GM19397 (cell line): ENCODE results near the gene QPCTL.
"Not testable (repeated sequence)": the region's sequence is repeated elsewhere in the genome, so short reads cannot be mapped to it uniquely, and the experiment has no call there.

Experiments used
- ATAC-seq: cut with Tn5 transposase; IDR thresholded peaks from one replicate; pipeline ENCODE4 v1.9.1; 2021; ENCODE audit warnings: mild to moderate bottlenecking, moderate library complexity; ENCODE audit not compliant: unreplicated experiment

Gene QPCTL

GRCh38 chr19:45716359-45717130, 24.1 kb downstream of the QPCTL start:
- no peak for ATAC-seq

- peak; percentile 94 for ATAC-seq
These were observed 24.9 kb downstream of the QPCTL start for GRCh38 chr19:45717131-45717982.

GRCh38 chr19:45717983-45718650, 25.7 kb downstream of the QPCTL start:
- no peak for ATAC-seq

GRCh38 chr19:45720065-45720464, 27.6 kb downstream of the QPCTL start:
- not testable (repeated sequence) for ATAC-seq

- not testable (repeated sequence) for ATAC-seq
These were observed 36.2 kb downstream of the QPCTL start for GRCh38 chr19:45728683-45729082.

GRCh38 chr19:45729800-45730290, 37.4 kb downstream of the QPCTL start:
- ATAC-seq: no peak

- peak; percentile 88 for ATAC-seq
These were observed 38.2 kb downstream of the QPCTL start, which contains the start of gene FBXO46 for GRCh38 chr19:45730368-45731288. Gene FBXO46 (minus strand): TSS chr19:45730896. CDS start chr19:45713495, 17,401 bp downstream.

- no peak for ATAC-seq
These were observed 40.8 kb downstream of the QPCTL start, which contains the start of gene MEIOSIN for GRCh38 chr19:45733160-45733810. Gene MEIOSIN (plus strand): TSS chr19:45733439. CDS start chr19:45735377, 1,938 bp downstream.

- ATAC-seq: no peak
These were observed 47.3 kb downstream of the QPCTL start for GRCh38 chr19:45739498-45740439.

- ATAC-seq: no peak
These were observed 50.5 kb downstream of the QPCTL start for GRCh38 chr19:45742969-45743368.

GRCh38 chr19:45745606-45746005, 53.1 kb downstream of the QPCTL start:
- ATAC-seq: no peak

- no peak for ATAC-seq
These were observed 54.4 kb downstream of the QPCTL start for GRCh38 chr19:45746866-45747265.

- no peak for ATAC-seq
These were observed 55.0 kb downstream of the QPCTL start for GRCh38 chr19:45747513-45747912.

GRCh38 chr19:45751483-45751882, 59.0 kb downstream of the QPCTL start:
- ATAC-seq: not testable (repeated sequence)

- ATAC-seq: no peak
These were observed 60.2 kb downstream of the QPCTL start for GRCh38 chr19:45752639-45753038.

- ATAC-seq: no peak
These were observed 61.1 kb downstream of the QPCTL start for GRCh38 chr19:45753548-45753947.
